ENCODE measurements around the gene ARHGDIB. TPM values are rescaled to one million over a fixed set of nuclear protein-coding genes. Genes with fewer than 3 reads are reported as not detected.

ARHGDIB gene
- total RNA-seq, 4 donors from 2014 or later, result 36.7 to 69.5 (median 48.3) TPM

- no peak overlapping the region for H3K4me3 ChIP-seq
- H3K27ac ChIP-seq, result peak overlapping the region; percentile 49 to 75 (median 58)
- no peaks in the 10 kb centered on the region for H3K4me1 ChIP-seq
- H3K27me3 ChIP-seq, result no peaks in the 10 kb centered on the region
- whole genome bisulfite sequencing, 2 donors (ENCODE audit: low coverage in 1 of 2), result 60 to 76% methylated on average over 5 of the region's 5 CpGs
- no peak for TF ChIP-seq POLR2AphosphoS5 (IDR thresholded peaks at IDR 0.05)
- no peaks in the 10 kb centered on the region for H3K9me3 ChIP-seq
- intact Hi-C loops (cut with DNase I; ENCODE audit: low total_unique reads) (no loop called here), in situ Hi-C loops (cut with MboI; ENCODE audit: low pct_ligation_motif_present in 1 of 4, low pct_unique_long_range_greater_than_20kb in 1 of 4, low sequenced_read_pairs in 3 of 4) (no loop called here)
- DNase-seq, result no peak
- H3K36me3 ChIP-seq, result no peaks in the 10 kb centered on the region
Measured at GRCh38 chr12:14893506-14894250, 67.7 kb downstream of the ARHGDIB start.

GRCh38 chr12:14892726-14893505 is 68.5 kb downstream of the ARHGDIB start:
- Histone ChIP-seq H3K36me3 (no peaks in the 10 kb centered on the region), H3K9me3 (no peaks in the 10 kb centered on the region), H3K4me3 (no peak overlapping the region), H3K4me1 (no peaks in the 10 kb centered on the region), H3K27ac (peak overlapping the region; percentile 49 to 75 (median 58)), H3K27me3 (no peaks in the 10 kb centered on the region)
- no peak for TF ChIP-seq EP300 (IDR thresholded peaks at IDR 0.05; ENCODE audit: low read depth)
- peak in 1 of 3 donors; percentile 56 for TF ChIP-seq POLR2AphosphoS5 (IDR thresholded peaks at IDR 0.05)
- in situ Hi-C loops (cut with MboI; ENCODE audit: low pct_ligation_motif_present in 1 of 4, low pct_unique_long_range_greater_than_20kb in 1 of 4, low sequenced_read_pairs in 3 of 4) (no loop called here), intact Hi-C loops (cut with DNase I; ENCODE audit: low total_unique reads) (no loop called here)
- DNase-seq, result peak; percentile 24
- 71 to 86% methylated on average over 6 to 7 of the region's 7 CpGs for WGBS, 2 donors (ENCODE audit: low coverage in 1 of 2)

Other genes with a start within 250 kb of the ARHGDIB start
- gene WBP11, start 158.1 kb downstream of the ARHGDIB start, total RNA-seq, result 10 to 100 TPM in 2 of 4 donors, 1 to 10 TPM in 2; 7.4 to 19.4 (median 11.6) TPM
- gene C12orf60, start 157.9 kb downstream of the ARHGDIB start, total RNA-seq, result under 1 TPM in 2 of 4 donors, not detected in 2; 0.55 to 0.95 TPM
- not detected for gene SMCO3, start 147.4 kb downstream of the ARHGDIB start, total RNA-seq
- gene ART4, start 118.1 kb downstream of the ARHGDIB start, total RNA-seq, result under 1 TPM in 2 of 4 donors, not detected in 2; 0.16 to 0.68 TPM
- gene MGP, start 75.7 kb downstream of the ARHGDIB start, total RNA-seq, result 100 to 1,000 TPM in 3 of 4 donors, 10 to 100 TPM in 1; 90.5 to 499 (median 234) TPM
- 1 to 10 TPM in 1 of 4 donors, under 1 TPM in 1, not detected in 2; 0.64 to 2.6 TPM for gene ERP27, start 23.1 kb downstream of the ARHGDIB start, total RNA-seq
- gene PDE6H, start 11.4 kb upstream of the ARHGDIB start, total RNA-seq, result not detected

Data from transverse colon (tissue), 4 donors.